Stimulated activated CD4-positive, alpha-beta T cell treated with anti-CD3 and anti-CD28 coated beads, Interleukin-12 subunit alpha, Interleukin-12 subunit beta, amount 100 ng/mL, for 48 hours (primary cell): ENCODE measurements around the gene CDK4.

Source experiments
- DNase-seq, 3 donors: peaks; one replicate each; pipeline ENCODE4 v3.0.0-alpha.2; 2020; ENCODE audit warnings: low read depth in 2 of 3, low spot score in 1 of 3

Gene CDK4

DNA sequence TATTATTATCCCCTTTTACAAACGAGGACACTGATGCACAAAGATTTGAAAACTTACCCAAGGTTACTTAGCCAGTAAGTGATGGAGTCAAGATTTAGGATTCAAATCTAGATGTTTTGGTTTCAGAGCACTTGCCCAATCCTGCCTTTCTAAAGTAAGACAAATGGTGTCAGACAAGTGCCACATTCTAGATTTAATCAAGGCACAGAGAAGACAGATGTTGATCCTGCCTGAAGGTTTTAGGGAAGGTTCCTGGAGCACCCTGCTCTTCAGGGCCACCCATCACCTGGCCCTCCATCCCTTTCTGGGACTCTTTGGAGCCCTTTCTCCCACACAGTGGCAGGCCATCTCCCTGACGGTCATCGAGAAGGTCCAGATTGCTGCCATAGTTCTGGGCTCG, 5.7 kb upstream of the CDK4 start:
- no peak for DNase-seq

DNA sequence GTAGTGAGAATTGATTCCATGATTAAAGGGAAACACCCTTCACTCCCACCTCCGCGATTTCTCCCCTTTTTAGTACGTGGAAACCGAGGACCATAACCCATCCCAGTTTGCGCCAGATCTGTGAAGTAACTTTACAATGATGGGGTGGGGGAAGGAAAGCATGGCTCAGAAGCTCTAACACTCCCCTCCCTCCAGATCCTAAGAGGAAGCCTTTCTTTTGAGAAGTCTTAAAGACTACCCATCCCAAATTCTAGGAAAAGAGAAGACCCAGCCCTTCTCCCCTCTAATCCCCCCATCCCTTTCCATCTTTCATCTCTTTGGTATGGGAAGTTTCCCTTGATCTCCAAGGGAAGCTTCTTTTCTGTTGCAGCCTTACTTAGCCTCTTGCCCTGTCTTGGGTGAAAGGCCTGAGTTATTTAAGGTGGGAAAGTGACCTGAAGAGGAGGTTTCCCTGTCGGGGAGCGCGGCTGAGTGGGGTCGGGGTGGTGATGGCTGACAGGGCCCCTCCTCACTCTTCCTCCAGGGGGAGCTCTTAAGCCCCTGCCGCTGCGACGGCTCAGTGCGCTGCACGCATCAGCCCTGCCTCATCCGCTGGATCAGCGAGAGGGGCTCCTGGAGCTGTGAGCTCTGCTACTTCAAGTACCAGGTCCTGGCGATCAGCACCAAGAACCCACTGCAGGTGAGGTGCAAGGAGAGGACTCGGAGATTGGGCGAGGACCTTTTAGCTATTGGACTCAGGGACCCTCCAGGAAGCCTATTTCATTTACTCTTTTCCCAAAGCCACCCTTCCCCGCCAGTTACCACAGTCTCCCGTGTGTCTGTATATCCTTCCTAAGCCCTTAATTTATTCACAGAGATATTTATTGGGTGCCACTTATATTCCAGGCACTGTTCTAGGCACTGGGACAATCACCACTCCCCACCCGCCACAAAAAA, 4.6 kb upstream of the CDK4 start:
- DNase-seq, result peak; percentile 54 to 68 (median 64)

GRCh38 chr12:57755454-57756372, 3.6 kb upstream of the CDK4 start:
- DNase-seq, result no peak

GRCh38 chr12:57755194-57755453, 3.0 kb upstream of the CDK4 start:
- no peak for DNase-seq

DNA sequence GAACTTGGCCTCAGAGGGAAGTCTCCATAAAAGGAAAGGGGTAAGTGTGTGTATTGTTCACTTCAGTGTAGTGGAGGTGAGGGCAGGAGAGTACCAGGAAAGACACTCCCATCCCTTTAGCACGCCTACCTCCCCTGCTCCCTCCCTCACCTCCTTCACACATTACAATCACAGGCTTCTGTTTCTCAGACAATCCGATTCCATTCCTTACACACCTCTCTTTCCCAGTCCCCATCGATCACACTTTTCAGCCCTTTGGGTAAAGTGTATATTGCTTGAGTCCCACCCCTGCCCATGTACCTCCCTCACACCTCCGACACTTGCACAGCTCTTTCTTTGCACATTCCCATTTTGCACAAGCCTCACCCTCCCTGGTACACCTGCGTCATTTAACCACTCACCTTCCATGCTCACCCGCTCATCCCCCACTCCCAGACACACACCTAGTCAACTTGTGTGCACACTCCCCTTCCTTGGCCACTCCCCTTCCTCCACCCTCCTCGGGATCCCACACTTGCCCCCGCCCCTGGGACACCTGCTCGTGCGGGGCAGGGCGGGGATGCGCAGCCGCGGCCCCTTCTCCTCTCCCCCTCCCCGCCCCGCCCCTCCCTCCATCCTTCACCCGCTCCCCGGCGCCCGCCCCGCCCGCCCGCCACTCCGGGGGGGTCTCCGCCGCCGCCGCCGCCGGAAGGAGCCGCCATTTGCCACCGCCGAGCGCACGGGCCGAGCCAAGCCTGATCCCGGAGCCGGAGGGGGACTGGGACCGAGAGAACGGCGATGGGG, 2.5 kb upstream of the CDK4 start, which contains the start of gene MARCHF9:
Gene MARCHF9 (plus strand): TSS at position 693 of the 783 bp plus-strand sequence. CDS start 426 bp downstream, outside the sequence.
- DNase-seq, result peak; percentile 64 to 81 (median 75)

GRCh38 chr12:57753756-57754337, 1.7 kb upstream of the CDK4 start:
- DNase-seq, result no peak

DNA sequence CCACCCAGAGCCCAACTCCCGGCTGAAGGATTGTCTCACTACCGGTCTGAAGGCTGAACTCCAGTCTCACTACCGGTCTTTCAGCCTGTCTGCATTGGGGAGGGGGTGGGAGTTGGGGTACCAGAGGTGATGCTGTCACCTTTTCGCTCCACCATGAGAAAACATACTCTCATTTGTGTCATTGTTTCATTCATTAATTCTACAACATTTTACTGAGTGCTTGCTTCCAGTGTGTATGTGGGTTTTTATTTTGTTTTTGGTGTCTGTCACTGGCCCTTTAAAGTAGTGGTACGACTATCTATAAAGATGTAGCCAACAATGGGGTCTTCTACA, 524 bp upstream of the CDK4 start:
- no peak for DNase-seq

DNA sequence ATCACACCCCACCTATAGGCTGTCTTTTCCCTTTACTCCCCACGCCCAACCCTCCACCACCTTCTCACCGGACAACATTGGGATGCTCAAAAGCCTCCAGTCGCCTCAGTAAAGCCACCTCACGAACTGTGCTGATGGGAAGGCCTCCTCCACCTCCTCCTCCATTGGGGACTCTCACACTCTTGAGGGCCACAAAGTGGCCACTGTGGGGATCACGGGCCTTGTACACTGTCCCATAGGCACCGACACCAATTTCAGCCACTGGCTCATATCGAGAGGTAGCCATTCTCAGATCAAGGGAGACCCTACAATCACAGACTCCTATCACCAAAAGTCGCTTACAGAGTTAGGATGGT, 700 bp downstream of the CDK4 start:
- no peak for DNase-seq

GRCh38 chr12:57750561-57751431, 1.3 kb downstream of the CDK4 start:
- no peak for DNase-seq

DNA sequence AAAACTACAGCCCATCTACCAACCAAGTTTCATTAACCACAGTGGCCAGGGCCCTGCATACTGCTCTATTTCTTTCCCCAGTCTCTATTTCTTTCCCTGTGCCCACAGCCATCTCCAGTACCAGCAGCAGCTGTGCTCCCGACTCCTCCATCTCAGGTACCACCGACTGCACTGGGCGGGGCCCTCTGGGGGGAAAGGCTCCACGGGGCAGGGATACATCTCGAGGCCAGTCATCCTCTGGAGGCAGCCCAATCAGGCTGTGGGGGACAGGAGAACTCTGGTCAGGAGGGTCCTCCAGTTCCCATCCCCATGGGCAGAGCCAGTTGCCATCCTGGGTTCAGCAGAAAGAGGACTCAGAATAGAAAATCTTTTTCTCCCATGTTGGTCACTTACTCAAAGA, 3.0 kb downstream of the CDK4 start:
- no peak for DNase-seq

DNA sequence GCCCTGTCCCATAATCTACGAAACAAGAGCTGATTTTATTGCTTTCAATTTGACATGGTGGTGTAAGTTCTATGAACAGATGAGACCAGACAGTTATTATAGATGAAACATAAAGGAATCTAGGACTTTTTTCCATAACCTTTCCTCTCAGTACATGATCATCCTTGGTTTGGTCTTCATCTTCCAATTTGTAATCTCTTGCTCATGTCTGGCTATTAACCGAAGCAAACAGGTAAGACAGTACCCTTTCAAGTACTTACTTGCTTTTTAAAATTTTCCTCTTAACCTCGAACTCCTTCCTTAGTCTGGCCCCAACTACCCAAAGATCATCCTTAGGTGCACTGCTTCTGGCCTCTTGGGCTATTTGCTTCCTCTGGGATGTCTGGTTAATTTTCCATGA, 6.1 kb downstream of the CDK4 start:
- no peak for DNase-seq

- no peak for DNase-seq
Measured at GRCh38 chr12:57745485-57745881, 6.6 kb downstream of the CDK4 start.

DNA sequence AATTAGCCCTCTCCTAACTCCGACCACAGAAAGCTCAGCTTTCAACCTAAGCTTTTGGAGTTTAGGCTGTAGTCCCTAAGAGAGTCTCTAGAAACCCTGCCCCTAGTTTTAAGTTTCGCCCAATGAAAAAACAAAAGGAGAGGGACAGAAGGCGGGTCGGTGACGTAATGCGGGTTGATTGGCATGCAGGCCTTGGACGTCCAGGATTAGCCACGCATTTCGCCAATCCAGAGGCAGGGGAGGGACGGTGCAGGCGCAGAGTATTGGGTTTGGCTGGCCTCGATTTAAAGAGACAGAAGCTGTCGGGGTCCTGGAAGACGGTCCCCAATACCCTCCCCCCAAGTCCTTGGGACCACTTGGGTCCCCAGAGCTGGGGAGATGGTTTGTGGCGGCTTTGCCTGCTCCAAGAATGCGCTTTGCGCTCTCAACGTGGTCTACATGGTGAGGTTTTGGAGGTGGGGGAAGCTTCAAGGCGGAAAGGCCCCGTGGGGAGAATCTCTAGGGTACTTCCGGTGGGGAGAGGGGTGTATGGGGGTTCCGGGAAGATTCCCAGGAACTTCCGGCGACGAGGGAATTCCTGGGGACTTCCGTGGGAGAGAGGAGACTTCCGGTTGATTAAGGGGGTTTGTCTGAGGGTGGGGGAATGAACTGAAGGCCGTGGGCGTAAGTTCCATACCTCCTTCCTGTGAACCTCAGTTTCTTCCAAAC, 7.2 kb downstream of the CDK4 start, which contains the start of gene TSPAN31:
Gene TSPAN31 (plus strand): TSS at position 263 of the 708 bp plus-strand sequence. CDS start 116 bp downstream, at position 379.
- peak; percentile 92 to 93 (median 92) for DNase-seq

DNA sequence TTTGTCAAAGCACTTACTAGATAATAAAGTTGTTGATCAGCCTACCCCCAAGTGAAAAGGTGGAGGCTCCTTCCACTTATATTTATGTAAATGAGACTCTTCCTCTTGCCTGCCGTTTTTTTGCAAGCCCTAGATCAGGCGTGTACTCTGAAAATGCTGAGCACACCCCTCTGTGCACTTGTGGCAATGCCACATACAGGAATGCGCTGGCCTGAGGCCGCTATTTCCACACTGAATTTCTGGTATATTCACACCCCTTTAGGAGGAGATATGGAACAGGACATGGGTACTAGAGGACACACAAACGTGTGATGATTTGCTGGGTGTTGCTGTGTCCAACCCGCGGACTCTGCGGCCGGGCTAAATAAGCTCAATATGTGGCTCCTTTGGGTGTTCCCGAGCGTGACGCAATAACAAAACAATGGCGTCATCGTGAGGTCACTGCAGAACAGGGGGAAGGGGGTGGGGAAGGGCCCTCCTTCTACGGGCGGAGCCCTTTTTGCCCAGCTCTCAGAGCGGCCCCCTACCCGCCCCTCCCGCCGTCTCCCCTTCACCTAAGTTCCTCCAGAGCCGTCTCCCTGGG, 7.8 kb downstream of the CDK4 start:
- peak; percentile 65 to 85 (median 70) for DNase-seq

DNA sequence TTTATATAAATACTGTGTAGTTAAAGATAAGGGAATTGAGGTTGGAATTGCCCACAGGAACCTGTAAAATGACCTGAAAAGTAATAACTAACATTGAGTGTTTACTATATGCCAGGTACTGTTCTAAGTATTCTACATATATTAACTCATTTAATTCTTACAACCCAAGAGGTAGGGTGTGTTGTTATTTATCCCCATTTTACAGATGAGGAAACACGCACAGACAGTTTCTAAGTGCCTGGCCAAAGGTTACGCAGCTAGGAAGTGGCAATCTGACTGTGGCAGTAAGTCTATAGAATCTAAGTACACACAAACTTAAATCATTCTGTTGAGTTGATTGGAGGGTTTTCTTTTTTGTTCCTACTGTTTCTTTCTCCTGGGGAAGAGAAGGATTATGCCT, 8.3 kb downstream of the CDK4 start:
- no peak for DNase-seq

DNA sequence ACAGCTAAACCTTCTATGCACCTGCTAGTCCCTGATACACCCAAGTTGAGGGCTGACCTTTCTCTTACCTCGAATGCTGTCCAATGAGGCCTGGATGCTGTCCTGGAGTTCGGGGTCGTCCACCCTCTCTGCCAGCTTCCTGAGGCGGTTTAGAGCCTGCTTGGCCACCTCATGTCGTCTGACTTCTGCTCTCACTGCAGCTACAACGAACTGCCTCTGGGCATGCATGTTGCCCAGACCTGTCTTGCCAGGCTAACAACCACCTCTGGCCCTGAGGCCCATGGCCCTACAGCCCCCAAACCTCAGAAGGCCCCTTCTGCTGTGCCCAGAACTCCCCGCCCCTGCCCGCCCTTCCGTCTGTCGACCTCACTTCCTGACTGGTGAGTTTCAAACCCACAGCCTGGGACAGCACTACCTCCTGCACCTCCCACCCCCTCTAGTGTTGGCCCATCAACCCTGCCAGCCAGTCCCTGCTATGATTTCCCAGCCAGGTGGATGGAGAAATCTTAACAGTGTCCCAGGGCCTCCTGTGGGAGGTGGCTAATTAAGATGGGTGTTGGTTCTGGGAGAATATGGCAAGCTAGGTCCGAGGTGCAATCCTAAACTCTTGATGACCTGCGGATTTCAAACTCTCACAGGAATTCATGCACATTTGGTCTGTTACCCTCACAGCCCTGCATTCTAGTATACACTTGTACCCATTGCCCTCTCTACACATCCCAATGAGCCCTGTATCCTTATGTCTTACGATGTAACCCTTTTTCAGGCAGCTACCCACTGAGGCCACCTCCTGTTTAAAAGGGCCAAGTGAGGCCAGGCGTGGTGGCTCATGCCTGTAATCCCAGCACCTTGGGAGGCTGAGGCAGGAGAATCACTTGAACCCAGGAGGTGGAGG, 10.0 kb downstream of the CDK4 start:
- DNase-seq, result peak; percentile 63 to 72 (median 63)

DNA sequence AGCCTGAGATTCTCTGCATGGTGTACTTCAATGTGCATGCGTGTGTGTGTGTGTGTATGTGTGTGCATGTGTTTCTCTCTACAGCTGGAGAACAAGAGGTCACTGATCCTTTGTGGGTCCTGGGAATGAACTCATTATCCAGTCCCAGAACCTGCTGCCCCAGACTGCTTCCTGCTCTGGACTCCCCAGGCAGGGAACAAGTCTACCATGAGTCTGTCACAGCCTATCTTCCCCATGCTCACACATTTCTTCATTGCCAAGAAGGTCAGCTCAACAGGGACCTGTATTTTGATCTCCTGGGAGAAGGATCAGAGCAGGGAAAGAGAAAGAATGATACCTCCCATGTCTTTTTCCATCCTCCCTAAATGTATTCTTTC, 10.7 kb downstream of the CDK4 start:
- no peak for DNase-seq
